Cardiac muscle cell (in vitro differentiated cells and primary cell): ENCODE results near the gene ADGRD2. TPM values are rescaled to one million over a fixed set of nuclear protein-coding genes. Genes with fewer than 3 reads are reported as not detected.

Experiments
- DNase-seq, 2 donors: peaks; one replicate each; pipeline versions ENCODE4 v3.0.0 to v3.0.0-alpha.2; 2010 to 2017; ENCODE audit warnings: low read depth in 1 of 2, low spot score in 1 of 2
- H3K27ac ChIP-seq: fragments of 200-600 bp; sonication (generic); 2 replicates; pipeline ENCODE4 v1.5.1; 2016
- H3K27me3 ChIP-seq: fragments of 200-600 bp; sonication (generic); 2 replicates; pipeline ENCODE4 v1.6.0; 2016; ENCODE audit warnings: control low read depth
- H3K36me3 ChIP-seq: fragments of 200-600 bp; sonication (generic); 2 replicates; pipeline ENCODE4 v1.5.1; 2016; ENCODE audit warnings: control low read depth
- H3K4me1 ChIP-seq: fragments of 200-600 bp; sonication (generic); 2 replicates; pipeline ENCODE4 v1.8.1; 2017; ENCODE audit warnings: low read depth, mild to moderate bottlenecking, mixed run types
- H3K4me3 ChIP-seq: fragments of 200-600 bp; sonication (generic); 2 replicates; pipeline ENCODE4 v1.5.1; 2016; ENCODE audit warnings: mild to moderate bottlenecking
- H3K9me3 ChIP-seq: fragments of 200-600 bp; sonication (generic); 2 replicates; pipeline ENCODE4 v1.5.1; 2017; ENCODE audit warnings: low read depth, mild to moderate bottlenecking, control low read depth
- polyA plus RNA-seq: library from polyadenylated mRNA; unstranded; fragments of >200 nt; fragmentation: Nextera tagmentation; extraction: Ambion mirVana; gene quantifications from 2 replicates; pipeline ENCODE4 v1.2.1, GENCODE V29; 2016
- total RNA-seq: library from RNA; depleted of rRNA; stranded (reverse); fragments of >200 nt; gene quantifications from 2 replicates; pipeline ENCODE4 v1.2.3, GENCODE V29; 2016
- TF ChIP-seq, protein P1 (sequence below): IDR thresholded peaks from 2 replicates; pipeline ENCODE4 v1.5.1; 2012; ENCODE audit warnings: low read depth, mild to moderate bottlenecking, low read length

Gene ADGRD2
- total and polyA plus RNA-seq, 2 experiments from 2014 or later: not detected

DNA sequence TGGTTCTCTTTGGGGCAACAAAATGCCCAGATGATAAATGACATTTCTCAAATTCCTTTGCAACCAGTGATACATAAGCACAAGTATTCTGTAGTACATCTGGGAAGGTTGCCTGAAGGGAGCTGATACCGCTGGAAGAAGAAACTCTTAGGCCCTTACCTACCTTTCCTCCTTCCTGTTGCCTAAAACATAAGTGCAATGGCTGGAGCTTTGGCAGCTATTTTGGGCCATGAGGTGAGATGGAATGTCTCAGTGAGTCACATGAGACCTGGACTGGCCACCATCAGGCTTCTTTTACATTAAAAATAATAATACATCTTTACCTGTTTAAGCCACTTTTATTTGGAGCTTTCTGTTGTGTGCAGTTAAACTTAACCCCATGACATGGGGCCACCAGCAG is 11.2 kb upstream of the ADGRD2 start:
- no peaks in the 10 kb centered on the region for H3K9me3 ChIP-seq
- H3K4me3 ChIP-seq: no peak overlapping the region
- TF ChIP-seq, protein P1, sequence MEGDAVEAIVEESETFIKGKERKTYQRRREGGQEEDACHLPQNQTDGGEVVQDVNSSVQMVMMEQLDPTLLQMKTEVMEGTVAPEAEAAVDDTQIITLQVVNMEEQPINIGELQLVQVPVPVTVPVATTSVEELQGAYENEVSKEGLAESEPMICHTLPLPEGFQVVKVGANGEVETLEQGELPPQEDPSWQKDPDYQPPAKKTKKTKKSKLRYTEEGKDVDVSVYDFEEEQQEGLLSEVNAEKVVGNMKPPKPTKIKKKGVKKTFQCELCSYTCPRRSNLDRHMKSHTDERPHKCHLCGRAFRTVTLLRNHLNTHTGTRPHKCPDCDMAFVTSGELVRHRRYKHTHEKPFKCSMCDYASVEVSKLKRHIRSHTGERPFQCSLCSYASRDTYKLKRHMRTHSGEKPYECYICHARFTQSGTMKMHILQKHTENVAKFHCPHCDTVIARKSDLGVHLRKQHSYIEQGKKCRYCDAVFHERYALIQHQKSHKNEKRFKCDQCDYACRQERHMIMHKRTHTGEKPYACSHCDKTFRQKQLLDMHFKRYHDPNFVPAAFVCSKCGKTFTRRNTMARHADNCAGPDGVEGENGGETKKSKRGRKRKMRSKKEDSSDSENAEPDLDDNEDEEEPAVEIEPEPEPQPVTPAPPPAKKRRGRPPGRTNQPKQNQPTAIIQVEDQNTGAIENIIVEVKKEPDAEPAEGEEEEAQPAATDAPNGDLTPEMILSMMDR: no peak
- H3K4me1 ChIP-seq: no peaks in the 10 kb centered on the region
- H3K36me3 ChIP-seq: no peaks in the 10 kb centered on the region
- DNase-seq: no peak
- H3K27ac ChIP-seq: no peak overlapping the region
- no peaks in the 10 kb centered on the region for H3K27me3 ChIP-seq

DNA sequence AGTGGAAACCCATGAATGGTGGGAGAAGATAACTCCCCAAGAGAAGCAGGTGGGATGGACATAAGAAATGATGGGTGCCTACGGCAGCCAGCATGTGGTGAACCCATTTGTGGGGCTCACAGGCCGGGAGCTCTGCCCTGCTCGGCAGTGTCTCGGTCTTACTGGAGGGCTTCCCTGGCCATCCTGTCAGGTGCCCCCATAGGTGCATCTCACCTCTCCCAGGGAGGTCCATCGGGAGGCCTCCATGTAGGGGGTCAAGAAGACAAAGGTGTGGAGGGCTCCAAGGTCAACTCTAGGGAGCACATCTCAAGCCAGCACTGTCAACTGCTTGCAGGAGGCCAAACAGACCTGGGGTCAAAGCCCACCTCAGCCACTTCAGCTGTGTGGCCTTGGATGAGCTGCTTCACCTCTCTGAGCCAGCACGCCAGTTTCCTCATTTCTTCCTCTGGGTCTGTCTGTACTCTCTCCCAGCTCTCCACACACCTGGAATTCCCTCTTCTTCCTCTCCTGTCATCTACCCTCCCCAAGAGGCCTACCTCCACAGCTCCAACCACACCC is 10.5 kb upstream of the ADGRD2 start:
- no peaks in the 10 kb centered on the region for H3K9me3 ChIP-seq
- no peak overlapping the region for H3K4me3 ChIP-seq
- DNase-seq: no peak
- H3K4me1 ChIP-seq: no peaks in the 10 kb centered on the region
- TF ChIP-seq, protein P1: no peak
- no peaks in the 10 kb centered on the region for H3K27me3 ChIP-seq
- no peaks in the 10 kb centered on the region for H3K36me3 ChIP-seq
- H3K27ac ChIP-seq: no peak overlapping the region

DNA sequence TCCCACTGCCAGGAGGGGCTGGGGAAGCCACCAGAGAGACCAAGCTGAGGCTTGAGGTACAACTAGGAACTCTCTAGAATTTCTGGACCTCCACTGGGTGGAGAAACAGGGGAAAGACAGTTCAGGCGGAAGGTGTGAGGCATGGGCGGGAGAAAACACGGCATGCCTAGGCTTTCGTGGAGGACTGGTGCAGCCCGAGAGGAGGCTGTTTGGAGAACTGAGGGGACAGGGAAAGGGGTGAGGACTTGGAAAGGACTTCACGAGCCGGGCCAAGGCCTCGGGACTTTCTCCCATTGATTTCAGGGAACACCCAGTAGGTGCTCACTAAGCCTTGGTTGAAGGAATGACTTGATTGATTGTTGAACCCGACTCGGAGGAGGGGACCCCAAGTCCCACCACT is 9.5 kb upstream of the ADGRD2 start:
- TF ChIP-seq, protein P1: no peak

DNA sequence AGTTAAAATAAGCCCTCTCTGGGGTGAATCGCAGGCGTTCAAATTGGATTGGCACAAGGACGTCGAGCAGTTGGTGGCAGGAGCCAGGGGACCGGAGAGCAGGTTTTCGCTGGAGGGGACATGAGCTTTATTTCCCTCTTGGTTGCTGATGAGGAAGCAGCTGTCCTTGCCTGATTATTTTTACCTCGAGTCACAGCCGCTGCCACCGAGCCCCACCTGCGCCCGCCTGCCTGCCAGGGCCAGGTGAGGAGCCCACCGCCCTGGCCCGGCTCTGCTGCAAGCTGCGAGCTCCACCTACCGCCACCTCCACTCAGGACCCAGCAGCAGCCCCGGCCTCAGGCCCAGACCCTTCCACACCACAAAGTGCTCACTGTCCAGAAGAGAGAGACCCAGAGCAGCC is 9.0 kb upstream of the ADGRD2 start:
- H3K36me3 ChIP-seq: no peaks in the 10 kb centered on the region
- TF ChIP-seq, protein P1: no peak
- H3K27ac ChIP-seq: no peak overlapping the region
- no peaks in the 10 kb centered on the region for H3K9me3 ChIP-seq
- no peak overlapping the region for H3K4me3 ChIP-seq
- H3K4me1 ChIP-seq: no peaks in the 10 kb centered on the region
- no peak for DNase-seq
- H3K27me3 ChIP-seq: no peaks in the 10 kb centered on the region

More for the DNA sequence above, 9.5 kb upstream of the ADGRD2 start:
- no peak for DNase-seq
- Histone ChIP-seq H3K9me3 (no peaks in the 10 kb centered on the region), H3K27me3 (no peaks in the 10 kb centered on the region), H3K4me1 (no peaks in the 10 kb centered on the region), H3K36me3 (no peaks in the 10 kb centered on the region), H3K4me3 (no peak overlapping the region), H3K27ac (no peak overlapping the region)

DNA sequence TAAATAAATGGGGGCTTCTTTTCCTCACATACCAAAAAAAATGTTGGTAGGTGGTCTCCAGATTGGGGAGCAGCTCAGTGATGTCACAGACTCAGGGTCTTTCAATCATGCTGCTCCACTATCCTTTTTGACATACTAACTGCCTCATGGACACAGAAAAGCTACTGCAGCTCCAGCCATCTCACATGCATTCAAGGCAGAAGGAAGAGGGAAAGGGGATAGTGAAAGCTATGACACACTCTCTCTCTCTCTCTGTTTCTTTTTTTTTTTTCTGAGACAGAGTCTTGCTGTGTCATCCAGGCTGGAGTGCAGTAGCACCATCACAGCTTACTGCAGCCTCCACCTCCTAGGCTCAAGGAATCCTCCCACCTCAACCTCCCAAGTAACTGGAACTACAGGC is 7.9 kb upstream of the ADGRD2 start:
- Histone ChIP-seq H3K4me1 (no peaks in the 10 kb centered on the region), H3K36me3 (no peaks in the 10 kb centered on the region), H3K4me3 (no peak overlapping the region), H3K27me3 (no peaks in the 10 kb centered on the region), H3K9me3 (no peaks in the 10 kb centered on the region), H3K27ac (no peak overlapping the region)
- no peak for DNase-seq
- TF ChIP-seq, protein P1: no peak
